ENCODE data around the gene BICRA.
A peak's percentile ranks its signal among the peaks of the same experiment; 100 is the strongest.
"Not testable (repeated sequence)": the region's sequence is repeated elsewhere in the genome, so short reads cannot be mapped to it uniquely, and the experiment has no call there.

Gene BICRA

GRCh38 chr19:47719047-47719859 is 110.3 kb downstream of the BICRA start:
- DNase-seq: no peak

GRCh38 chr19:47720669-47721422 is 111.9 kb downstream of the BICRA start:
- DNase-seq: no peak

- DNase-seq: no peak
Measured at GRCh38 chr19:47723581-47723940, 114.6 kb downstream of the BICRA start.

GRCh38 chr19:47725759-47726401 is 116.9 kb downstream of the BICRA start:
- DNase-seq: no peak

- no peak for DNase-seq
Measured at GRCh38 chr19:47726467-47726866, 117.5 kb downstream of the BICRA start.

- DNase-seq: not testable (repeated sequence)
Measured at GRCh38 chr19:47728295-47728694, 119.4 kb downstream of the BICRA start.

- no peak for DNase-seq
Measured at GRCh38 chr19:47729468-47729798, 120.5 kb downstream of the BICRA start.

- no peak for DNase-seq
Measured at GRCh38 chr19:47729799-47730520, 121.0 kb downstream of the BICRA start.

- no peak for DNase-seq
Measured at GRCh38 chr19:47730521-47730889, 121.6 kb downstream of the BICRA start.

GRCh38 chr19:47730910-47731309 is 122.0 kb downstream of the BICRA start:
- no peak for DNase-seq

GRCh38 chr19:47735131-47735530 is 126.2 kb downstream of the BICRA start:
- no peak for DNase-seq

GRCh38 chr19:47740866-47741519 is 132.1 kb downstream of the BICRA start:
- DNase-seq: no peak

- no peak for DNase-seq
Measured at GRCh38 chr19:47741544-47742140, 132.7 kb downstream of the BICRA start.

GRCh38 chr19:47742634-47743033 is 133.7 kb downstream of the BICRA start:
- no peak for DNase-seq

- DNase-seq: peak; percentile 90
Measured at GRCh38 chr19:47745010-47745901, 136.3 kb downstream of the BICRA start, which contains the start of gene NOP53. NOP53 (plus strand) TSS chr19:47745546; CDS start chr19:47745560, 14 bp downstream.

- DNase-seq: not testable (repeated sequence)
Measured at GRCh38 chr19:47746129-47746528, 137.2 kb downstream of the BICRA start.

GRCh38 chr19:47749326-47749725 is 140.4 kb downstream of the BICRA start:
- no peak for DNase-seq

- no peak for DNase-seq
Measured at GRCh38 chr19:47750752-47751151, 141.8 kb downstream of the BICRA start.

GRCh38 chr19:47752440-47753211 is 143.7 kb downstream of the BICRA start:
- DNase-seq: no peak

Measured in NCI-H2081 treated with DMSO at 0.1 percent for 48 hours (cell line).